Activated T-helper 17 cell treated with anti-CD3 and anti-CD28 coated beads, Interleukin-2, amount 50 U/mL, for 72 hours (primary cell): Measurements from ENCODE around the gene SLC40A1. TPM values are rescaled to one million over a fixed set of nuclear protein-coding genes. Genes with fewer than 3 reads are reported as not detected.

ENCODE experiments used
- total RNA-seq, 2 donors: library from RNA; stranded (reverse); gene quantifications; one replicate each; pipeline ENCODE4 v1.2.3, GENCODE V29; 2022

SLC40A1 gene
- total RNA-seq, 2 donors from 2014 or later: 1.1 to 4.1 TPM

Other genes starting within 250 kb of the SLC40A1 start
- gene WDR75, start 139.3 kb downstream of the SLC40A1 start, total RNA-seq: 10 to 100 TPM; 44.5 to 46.5 TPM
- 10 to 100 TPM; 48.4 to 76.7 TPM for gene ASNSD1, start 80.7 kb upstream of the SLC40A1 start, total RNA-seq
- gene ANKAR, start 93.9 kb upstream of the SLC40A1 start, total RNA-seq: 1 to 10 TPM; 4.2 to 4.4 TPM
- gene OSGEPL1, start 182.0 kb upstream of the SLC40A1 start, total RNA-seq: 1 to 10 TPM; 7.2 to 8.3 TPM
- gene ORMDL1, start 203.6 kb upstream of the SLC40A1 start, total RNA-seq: 10 to 100 TPM; 69.4 to 84.4 TPM
- gene PMS1, start 203.7 kb upstream of the SLC40A1 start, total RNA-seq: 10 to 100 TPM; 43.7 to 47.2 TPM